Progenitor cell of endocrine pancreas (in vitro differentiated cells): ENCODE data around the gene SLC7A1. TPM values are rescaled to one million over a fixed set of nuclear protein-coding genes. Genes with fewer than 3 reads are reported as not detected.
"Not testable (repeated sequence)": the region's sequence is repeated elsewhere in the genome, so short reads cannot be mapped to it uniquely, and the experiment has no call there.

Experiments used
- DNase-seq: peaks from one replicate; pipeline ENCODE4 v3.0.0; 2021; ENCODE audit warnings: low spot score; ENCODE audit not compliant: unreplicated experiment
- H3K27ac Mint-ChIP-seq: 2 replicates; pipeline ENCODE4 v1.8.0; 2021; ENCODE audit warnings: mild to moderate bottlenecking, moderate library complexity, mixed read lengths
- H3K27me3 Mint-ChIP-seq: 2 replicates; pipeline ENCODE4 v1.8.0; 2021; ENCODE audit warnings: mixed read lengths
- H3K36me3 Mint-ChIP-seq: 2 replicates; pipeline ENCODE4 v1.8.0; 2022; ENCODE audit warnings: mixed read lengths; ENCODE audit not compliant: insufficient read depth
- H3K4me1 Mint-ChIP-seq: 2 replicates; pipeline ENCODE4 v1.8.0; 2021; ENCODE audit warnings: low read depth, mixed read lengths
- H3K4me3 Mint-ChIP-seq: 2 replicates; pipeline ENCODE4 v1.8.0; 2021; ENCODE audit warnings: low read depth, mild to moderate bottlenecking, moderate library complexity, mixed read lengths
- H3K9me3 Mint-ChIP-seq: 2 replicates; pipeline ENCODE4 v1.8.0; 2021; ENCODE audit warnings: low read depth, mixed read lengths
- CTCF ChIP-seq: fragments of 200-600 bp; sonication (generic); IDR thresholded peaks from one replicate; pipeline ENCODE4 v1.5.0; 2021; ENCODE audit warnings: antibody characterized with exemption, mild to moderate bottlenecking; ENCODE audit not compliant: unreplicated experiment
- long read RNA-seq: library from polyadenylated mRNA; unstranded; transcript quantifications from one replicate; pipeline ENCODE4 v2.0.0, GENCODE V29; 2020
- total RNA-seq: library from RNA; stranded (reverse); gene quantifications from 2 replicates; pipeline ENCODE4 v1.2.1, GENCODE V29; 2021

The SLC7A1 gene
- total RNA-seq = 28.9 and 31.3 TPM in 2 replicates
- long read RNA-seq, partial matches to known transcripts = 0 of 23 reads
- long read RNA-seq, other reads (novel, unspliced or antisense) = 23 of 23 reads

DNA sequence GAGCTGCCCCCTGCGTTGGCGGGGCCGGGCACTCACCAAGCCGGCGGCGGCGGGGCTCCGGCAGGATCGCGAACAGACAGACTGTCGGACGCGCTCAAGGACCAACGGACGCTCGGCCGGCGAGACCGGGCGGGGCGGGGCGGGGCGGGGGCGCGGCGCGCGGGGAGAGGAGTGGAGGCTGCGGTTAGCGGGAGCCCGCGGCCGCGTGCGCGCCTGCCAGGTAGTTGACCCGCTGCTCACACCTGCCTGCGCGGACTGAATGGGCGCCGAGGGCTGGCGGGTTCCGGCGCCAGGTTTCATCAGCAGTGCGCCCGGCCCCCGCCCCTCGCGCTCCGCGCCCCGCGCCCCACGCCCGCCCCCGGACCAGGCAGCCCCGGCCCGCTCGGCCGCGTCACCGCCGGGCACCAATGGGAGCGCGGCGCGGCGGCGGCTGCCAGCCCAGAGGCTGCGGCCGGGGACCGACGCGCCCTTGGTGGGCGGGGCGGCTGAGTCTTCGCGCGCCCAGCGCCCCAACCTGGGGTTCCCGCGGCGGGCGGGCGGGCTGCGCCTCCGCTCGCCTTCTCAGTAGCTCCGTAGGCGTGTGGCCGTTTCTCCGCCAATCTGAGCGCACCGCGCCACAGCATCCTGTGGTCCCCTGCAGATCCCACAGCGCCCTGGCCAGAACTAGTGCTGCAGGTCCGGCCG, at the start of gene SLC7A1:
Gene SLC7A1, minus strand, starts transcription at position 309 of the 684 bp plus-strand sequence. CDS start 59,500 bp downstream, outside the sequence.
- H3K36me3 Mint-ChIP-seq = no peaks in the 10 kb centered on the region
- peak within 1 kb of the TSS; percentile 84 for H3K4me3 Mint-ChIP-seq
- TF ChIP-seq CTCF = no peak
- peak; percentile 70 for DNase-seq
- peaks cover 4% of the 10 kb centered on the region for H3K4me1 Mint-ChIP-seq
- H3K27me3 Mint-ChIP-seq = peaks cover 41% of the 10 kb centered on the region
- H3K27ac Mint-ChIP-seq = peak within 1 kb of the TSS; percentile 93
- H3K9me3 Mint-ChIP-seq = no peaks in the 10 kb centered on the region

- Mint-ChIP-seq H3K36me3 (no peaks in the 10 kb centered on the region), H3K27me3 (no peaks in the 10 kb centered on the region), H3K27ac (no peak overlapping the region), H3K4me1 (no peaks in the 10 kb centered on the region), H3K4me3 (no peak overlapping the region), H3K9me3 (peaks cover 3% of the 10 kb centered on the region)
- DNase-seq = no peak
- no peak for TF ChIP-seq CTCF
These were observed 45.2 kb upstream of the SLC7A1 start for GRCh38 chr13:29640665-29641064.

DNA sequence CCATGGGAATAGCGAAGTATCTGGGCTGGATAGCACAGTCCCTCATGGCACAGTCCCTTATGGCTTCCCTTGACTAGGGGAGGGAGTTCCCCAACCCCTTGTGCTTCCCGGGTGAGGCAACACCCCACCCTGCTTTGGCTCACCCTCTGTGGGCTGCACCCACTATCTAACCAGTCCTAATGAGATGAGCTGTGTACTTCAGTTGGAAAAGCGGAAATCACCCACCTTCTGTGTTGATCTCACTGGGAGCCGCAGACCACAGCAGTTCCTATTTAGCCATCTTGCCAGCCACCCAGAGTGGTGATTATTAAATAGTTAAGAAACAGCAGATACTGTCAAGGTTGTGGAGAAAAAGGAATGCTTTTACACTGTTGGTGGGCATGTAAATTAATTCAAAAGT, 41.3 kb upstream of the SLC7A1 start:
- H3K27me3 Mint-ChIP-seq, H3K36me3 Mint-ChIP-seq, H3K4me3 Mint-ChIP-seq, H3K27ac Mint-ChIP-seq, DNase-seq, H3K4me1 Mint-ChIP-seq: not testable (repeated sequence)
- H3K9me3 Mint-ChIP-seq = peaks cover 10% of the 10 kb centered on the region

GRCh38 chr13:29624997-29625396, 29.5 kb upstream of the SLC7A1 start:
- no peak for TF ChIP-seq CTCF

DNA sequence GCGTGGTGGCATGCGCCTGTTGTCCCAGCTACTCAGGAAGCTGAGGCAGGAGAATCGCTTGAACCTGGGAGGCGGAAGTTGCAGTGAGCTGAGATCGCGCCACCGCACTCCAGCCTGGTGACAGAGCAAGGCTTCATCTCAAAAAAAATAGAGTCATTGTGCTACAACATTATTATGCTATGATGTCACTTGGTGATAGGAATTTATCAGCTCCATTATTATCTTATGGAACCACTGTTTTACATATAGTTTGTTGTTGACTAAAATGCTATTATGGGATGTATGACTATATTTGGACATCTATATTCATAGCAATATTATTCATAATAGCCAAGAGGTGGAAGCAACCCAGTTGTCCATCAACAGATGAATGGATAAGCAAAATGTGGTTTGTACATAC, 26.4 kb upstream of the SLC7A1 start:
- no peak for TF ChIP-seq CTCF
- no peak for DNase-seq
- Mint-ChIP-seq H3K4me1 (no peaks in the 10 kb centered on the region), H3K36me3 (no peaks in the 10 kb centered on the region), H3K9me3 (peaks cover 5% of the 10 kb centered on the region), H3K4me3 (no peak overlapping the region), H3K27me3 (peaks cover 5% of the 10 kb centered on the region), H3K27ac (no peak overlapping the region)

More at GRCh38 chr13:29624997-29625396, 29.5 kb upstream of the SLC7A1 start:
- Mint-ChIP-seq H3K27ac (no peak overlapping the region), H3K9me3 (peaks cover 9% of the 10 kb centered on the region), H3K36me3 (no peaks in the 10 kb centered on the region), H3K27me3 (peaks cover 5% of the 10 kb centered on the region), H3K4me3 (no peak overlapping the region), H3K4me1 (peaks cover 5% of the 10 kb centered on the region)
- no peak for DNase-seq
